ENCODE results near the gene CNOT3. TPM values are rescaled to one million over a fixed set of nuclear protein-coding genes. Genes with fewer than 3 reads are reported as not detected.

Gene CNOT3
- total and polyA plus RNA-seq, 2 of the 13 experiments (the other 11 are each of a cell fraction or from before 2014, with no cell fraction given): 4.3 to 5.8 TPM

GRCh38 chr19:54115109-54116063 is 22.2 kb upstream of the CNOT3 start, which contains the start of the genes PRPF31 and TFPT (continued):
- no peak; the same call in 1 of the 2 replicates for TF ChIP-seq AHDC1 (CRISPR knock-in tag; IDR thresholded peaks at IDR 0.05; ENCODE audit: borderline replicate concordance)
- TF ChIP-seq ZFP62 (CRISPR knock-in tag; IDR thresholded peaks at IDR 0.05): no peak; the same call in 1 of the 2 replicates
- no peak for TF ChIP-seq MLXIP (CRISPR knock-in tag; IDR thresholded peaks at IDR 0.05; ENCODE audit: borderline replicate concordance)
- peak; percentile 97 for TF ChIP-seq HOXA3 (CRISPR knock-in tag; IDR thresholded peaks at IDR 0.05)
- peak; percentile 94 for TF ChIP-seq POLR2G (IDR thresholded peaks at IDR 0.05; ENCODE audit: low read depth, low read length)
- TF ChIP-seq KDM3A (CRISPR knock-in tag; IDR thresholded peaks at IDR 0.05; ENCODE audit: low read depth): peak; percentile 85
- no peak for TF ChIP-seq ARNTL (CRISPR knock-in tag; IDR thresholded peaks at IDR 0.05)
- no peak for TF ChIP-seq AKNA (CRISPR knock-in tag; IDR thresholded peaks at IDR 0.05; ENCODE audit: borderline replicate concordance)
- TF ChIP-seq ZNF136 (CRISPR knock-in tag; IDR thresholded peaks at IDR 0.05; ENCODE audit: low read depth): 0 out of 2 replicates have a peak, but pooled peaks have one; percentile 42
- peak; percentile 89; the same call in 1 of the 2 replicates for TF ChIP-seq MEIS1 (CRISPR knock-in tag; IDR thresholded peaks at IDR 0.05; ENCODE audit: borderline replicate concordance)
- TF ChIP-seq PHF21A (CRISPR knock-in tag; IDR thresholded peaks at IDR 0.05): peak; percentile 80; the same call in 1 of the 2 replicates
- TF ChIP-seq LBX2 (CRISPR knock-in tag; IDR thresholded peaks at IDR 0.05; ENCODE audit: borderline replicate concordance): no peak
- TF ChIP-seq ZFP36L2 (CRISPR knock-in tag; IDR thresholded peaks at IDR 0.05): no peak

Measured in HepG2 (cell line).